Thymus (tissue), 11 donors: ENCODE results near the gene ETF1. TPM values are rescaled to one million over a fixed set of nuclear protein-coding genes. Genes with fewer than 3 reads are reported as not detected.

Experiments
- DNase-seq, 9 donors: peaks; one replicate each; pipeline ENCODE4 v3.0.0-alpha.2; 2013; ENCODE audit warnings: low spot score in 9 of 9, low read depth in 6 of 9, missing footprints in 1 of 9
- H3K27ac ChIP-seq, 2 donors: one replicate each; pipeline ENCODE4 v1.5.1; 2013; ENCODE audit warnings: control low read depth in 1 of 2, low read depth in 1 of 2, low read length in 1 of 2, mild to moderate bottlenecking in 1 of 2, moderate library complexity in 1 of 2
- H3K27me3 ChIP-seq, 2 donors: one replicate each; pipeline ENCODE4 v1.5.1; 2013; ENCODE audit warnings: low read length in 1 of 2; ENCODE audit not compliant: control insufficient read depth in 2 of 2, insufficient read depth in 1 of 2
- H3K36me3 ChIP-seq, 2 donors: one replicate each; pipeline ENCODE4 v1.5.1; 2013; ENCODE audit warnings: low read length in 1 of 2, mild to moderate bottlenecking in 1 of 2, moderate library complexity in 1 of 2; ENCODE audit not compliant: control insufficient read depth in 2 of 2, insufficient read depth in 2 of 2
- H3K4me1 ChIP-seq, 2 donors: one replicate each; pipeline ENCODE4 v1.5.1; 2013; ENCODE audit warnings: low read length in 2 of 2; ENCODE audit not compliant: control insufficient read depth in 2 of 2, insufficient read depth in 2 of 2
- H3K4me3 ChIP-seq, 2 donors: one replicate each; pipeline ENCODE4 v1.5.1; 2013; ENCODE audit warnings: low read length in 2 of 2, control low read depth in 1 of 2, mild to moderate bottlenecking in 1 of 2
- H3K9me3 ChIP-seq, 2 donors: one replicate each; pipeline ENCODE4 v1.5.1; 2013; ENCODE audit warnings: low read length in 1 of 2, mild to moderate bottlenecking in 1 of 2; ENCODE audit not compliant: control insufficient read depth in 2 of 2, insufficient read depth in 1 of 2
- WGBS: extraction: QIAGEN DNeasy Blood & Tissue Kit; methylation state at CpG from one replicate; pipeline ENCODE4 v1.1.7; 2013; 5-methylcytosine and 5-hydroxymethylcytosine counted together
- polyA plus RNA-seq: library from polyadenylated mRNA; stranded (reverse); fragments of 200-250 nt; gene quantifications from one replicate; pipeline ENCODE4 v1.2.3, GENCODE V29; 2013
- total RNA-seq: library from RNA; stranded (reverse); fragments of 120-200 nt; gene quantifications from one replicate; pipeline ENCODE4 v1.2.4, GENCODE V29; 2013
- donor health status: healthy.

ETF1 gene
- total and polyA plus RNA-seq, 2 donors, result 54.8 to 56.8 TPM

- Histone ChIP-seq H3K4me1 (no peaks in the 10 kb centered on the region), H3K36me3 (peaks cover 60 to 95% of the 10 kb centered on the region in 2 donors), H3K27ac (no peak overlapping the region), H3K9me3 (no peaks in the 10 kb centered on the region), H3K27me3 (no peaks in the 10 kb centered on the region), H3K4me3 (no peak overlapping the region)
- WGBS, result 93% methylated on average over 16 of the region's 16 CpGs
- DNase-seq, result no peak
Observed at GRCh38 chr5:138568061-138568824, 25.2 kb upstream of the ETF1 start.

- Histone ChIP-seq H3K9me3 (no peaks in the 10 kb centered on the region), H3K27ac (no peak overlapping the region), H3K4me3 (no peak overlapping the region), H3K36me3 (peaks cover 46 to 91% of the 10 kb centered on the region in 2 donors), H3K4me1 (no peaks in the 10 kb centered on the region), H3K27me3 (no peaks in the 10 kb centered on the region)
- WGBS, result 94% methylated on average over 3 of the region's 3 CpGs
- DNase-seq, result no peak
Observed at GRCh38 chr5:138566792-138567191, 23.8 kb upstream of the ETF1 start.

DNA sequence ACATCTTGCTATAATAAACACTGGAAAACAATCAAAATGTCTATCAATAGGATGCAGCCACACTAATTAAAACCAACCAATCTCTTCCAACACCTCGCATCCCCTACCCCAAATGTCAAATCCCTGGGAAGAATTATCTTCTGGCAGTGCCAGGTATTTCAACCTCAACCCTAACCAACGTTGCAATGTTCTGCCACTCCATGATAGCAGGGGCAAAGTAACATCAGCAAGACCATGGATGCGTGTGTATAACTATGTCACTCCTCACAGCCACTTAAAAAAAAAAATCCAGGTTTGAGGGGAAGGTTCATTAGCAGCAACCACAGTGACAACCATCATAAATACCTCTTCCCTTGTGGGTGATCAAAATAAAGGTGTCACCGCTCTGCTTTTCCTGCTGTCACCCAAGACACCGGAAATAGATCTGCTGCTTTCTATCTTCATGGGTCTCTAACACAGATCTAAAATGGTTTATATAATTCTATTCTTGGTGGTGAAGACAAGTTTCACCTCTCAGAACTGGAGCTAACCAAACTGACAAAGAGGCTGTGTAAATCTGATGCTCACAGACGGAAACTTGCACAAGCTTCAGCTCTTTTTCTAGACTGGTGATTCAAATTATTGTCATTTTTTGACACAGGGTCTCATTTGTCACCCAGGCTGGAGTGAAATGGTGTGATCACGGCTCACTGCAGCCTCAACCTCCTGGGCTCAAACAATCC lies 22.2 kb upstream of the ETF1 start:
- H3K36me3 ChIP-seq, result peaks cover 45 to 92% of the 10 kb centered on the region in 2 donors
- no peak overlapping the region for H3K27ac ChIP-seq
- H3K27me3 ChIP-seq, result no peaks in the 10 kb centered on the region
- no peaks in the 10 kb centered on the region for H3K4me1 ChIP-seq
- DNase-seq, result peak in 1 of 9 donors; percentile 13
- H3K4me3 ChIP-seq, result no peak overlapping the region
- WGBS, result 94% methylated on average over 7 of the region's 7 CpGs
- H3K9me3 ChIP-seq, result no peaks in the 10 kb centered on the region

DNA sequence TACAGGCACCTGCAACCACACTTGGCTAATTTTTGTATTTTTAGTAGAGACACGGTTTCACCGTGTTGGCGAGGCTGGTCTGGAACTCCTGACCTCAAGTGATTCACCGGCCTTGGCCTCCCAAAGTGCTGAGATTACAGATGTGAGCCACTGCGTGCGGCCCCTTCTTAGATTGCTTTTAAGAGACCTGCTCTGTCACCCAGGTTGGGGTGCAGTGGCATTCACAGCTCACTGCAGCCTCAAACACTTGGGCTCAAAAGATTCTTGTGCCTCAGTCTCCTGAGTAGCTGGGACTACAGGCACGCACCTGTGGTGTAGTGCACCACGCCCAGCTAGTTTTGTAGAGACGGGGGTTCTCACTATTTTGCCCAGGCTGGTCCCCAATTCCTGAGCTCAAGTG lies 21.2 kb upstream of the ETF1 start:
- Histone ChIP-seq H3K27ac (no peak overlapping the region), H3K36me3 (peaks cover 46 to 92% of the 10 kb centered on the region in 2 donors), H3K27me3 (no peaks in the 10 kb centered on the region), H3K4me3 (no peak overlapping the region), H3K4me1 (no peaks in the 10 kb centered on the region), H3K9me3 (no peaks in the 10 kb centered on the region)
- DNase-seq, result no peak
- WGBS, result 97% methylated on average over 9 of the region's 9 CpGs

DNA sequence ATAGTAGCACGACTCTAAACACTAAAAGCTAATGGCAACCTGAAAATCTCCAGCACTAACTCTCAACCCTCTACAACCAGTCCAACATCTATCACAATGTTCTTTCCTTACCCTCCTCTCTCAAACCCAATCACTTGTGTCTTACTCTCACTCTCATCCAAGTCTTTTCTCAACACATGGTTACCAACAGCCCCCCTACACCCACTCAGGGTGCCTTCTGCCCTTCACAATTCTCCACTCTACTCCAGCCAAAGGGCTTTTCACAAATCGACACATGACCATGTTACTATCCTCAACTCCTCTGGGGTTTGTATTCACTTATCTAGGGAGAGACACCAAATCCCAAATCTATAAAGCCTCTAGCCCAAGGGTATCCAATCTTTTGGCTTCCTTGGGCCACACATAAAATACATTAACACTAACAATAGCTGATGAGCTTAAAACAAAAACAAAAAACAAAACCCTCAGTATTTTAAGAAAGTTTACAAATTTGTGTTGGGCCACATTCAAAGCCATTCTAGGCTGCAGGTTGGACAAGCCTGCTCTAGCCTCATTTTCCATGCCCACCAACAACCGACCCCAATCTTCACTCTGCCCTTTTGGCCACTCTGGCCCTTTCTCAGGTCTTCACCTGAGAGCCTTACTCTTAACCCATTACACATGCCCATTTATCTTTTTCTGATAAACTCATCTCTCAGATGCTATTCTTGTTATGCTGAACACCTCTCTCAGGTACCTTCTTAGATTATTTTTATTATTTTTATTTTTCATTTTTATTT lies 20.5 kb upstream of the ETF1 start:
- Histone ChIP-seq H3K9me3 (no peaks in the 10 kb centered on the region), H3K36me3 (peaks cover 49 to 92% of the 10 kb centered on the region in 2 donors), H3K27me3 (no peaks in the 10 kb centered on the region), H3K4me3 (no peak overlapping the region), H3K27ac (no peak overlapping the region), H3K4me1 (no peaks in the 10 kb centered on the region)
- DNase-seq, result no peak
- 97% methylated on average over 3 of the region's 3 CpGs for WGBS

- H3K36me3 ChIP-seq, result peaks cover 57 to 94% of the 10 kb centered on the region in 2 donors
- no peaks in the 10 kb centered on the region for H3K27me3 ChIP-seq
- WGBS, result 98% methylated on average over 6 of the region's 6 CpGs
- H3K27ac ChIP-seq, result no peak overlapping the region
- no peak for DNase-seq
- no peak overlapping the region for H3K4me3 ChIP-seq
- no peaks in the 10 kb centered on the region for H3K9me3 ChIP-seq
- H3K4me1 ChIP-seq, result no peaks in the 10 kb centered on the region
Observed at GRCh38 chr5:138560971-138561370, 17.9 kb upstream of the ETF1 start.

- H3K9me3 ChIP-seq, result no peaks in the 10 kb centered on the region
- H3K27me3 ChIP-seq, result no peaks in the 10 kb centered on the region
- H3K4me3 ChIP-seq, result no peak overlapping the region
- no peak for DNase-seq
- H3K4me1 ChIP-seq, result no peaks in the 10 kb centered on the region
- WGBS, result 95% methylated on average over 7 of the region's 7 CpGs
- H3K36me3 ChIP-seq, result peaks cover 53 to 93% of the 10 kb centered on the region in 2 donors
- H3K27ac ChIP-seq, result no peak overlapping the region
Observed at GRCh38 chr5:138559937-138560336, 16.9 kb upstream of the ETF1 start.

DNA sequence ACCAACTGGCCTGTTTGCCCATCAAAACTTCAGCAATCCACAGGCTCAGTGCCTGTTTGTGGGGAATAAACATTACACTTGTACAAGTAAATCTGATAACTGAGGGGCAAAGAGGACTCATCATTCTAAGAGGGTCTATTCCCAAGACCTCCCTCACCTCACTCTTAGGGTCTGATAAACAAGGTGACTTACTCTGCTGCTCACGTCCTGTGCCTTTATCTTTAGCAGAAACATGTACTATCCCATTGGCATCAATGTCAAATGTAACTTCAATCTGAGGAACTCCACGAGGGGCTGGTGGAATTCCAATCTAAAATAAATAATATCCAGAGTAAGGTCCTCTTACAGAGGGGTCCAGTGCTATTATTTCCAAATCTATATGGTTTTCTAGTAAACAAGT lies 14.6 kb upstream of the ETF1 start:
- Histone ChIP-seq H3K27me3 (no peaks in the 10 kb centered on the region), H3K4me1 (no peaks in the 10 kb centered on the region), H3K9me3 (no peaks in the 10 kb centered on the region), H3K27ac (no peak overlapping the region), H3K36me3 (peaks cover 49 to 88% of the 10 kb centered on the region in 2 donors), H3K4me3 (no peak overlapping the region)
- WGBS, result 99% methylated on average over 2 of the region's 2 CpGs
- DNase-seq, result no peak

DNA sequence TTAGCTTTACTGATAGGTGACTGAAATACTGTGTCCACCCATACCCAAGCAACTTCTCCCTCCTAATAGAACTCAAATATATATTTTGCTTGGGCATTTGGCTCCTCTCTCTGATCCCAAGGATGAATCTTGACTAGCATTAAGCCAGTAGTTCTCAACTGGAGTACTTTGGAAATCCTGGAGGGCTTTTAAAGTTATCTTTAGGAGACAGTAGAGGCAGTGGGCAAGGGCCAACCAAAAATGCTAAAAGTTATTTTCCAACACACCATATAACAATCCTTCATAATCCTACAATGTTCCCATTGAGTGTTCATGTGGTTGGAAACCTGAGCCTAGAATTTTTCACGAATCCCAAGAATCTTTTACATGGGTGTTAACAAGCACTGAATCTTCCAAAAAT lies 11.1 kb upstream of the ETF1 start:
- WGBS, result 94% methylated on average over 1 of the region's 1 CpG
- no peaks in the 10 kb centered on the region for H3K4me1 ChIP-seq
- peaks cover 33 to 67% of the 10 kb centered on the region in 2 donors for H3K36me3 ChIP-seq

More for the DNA sequence above, 11.1 kb upstream of the ETF1 start:
- Histone ChIP-seq H3K27me3 (no peaks in the 10 kb centered on the region), H3K27ac (no peak overlapping the region), H3K9me3 (no peaks in the 10 kb centered on the region), H3K4me3 (no peak overlapping the region)
- DNase-seq, result no peak
